ENCODE results near the gene DDX41.

Gene DDX41

DNA sequence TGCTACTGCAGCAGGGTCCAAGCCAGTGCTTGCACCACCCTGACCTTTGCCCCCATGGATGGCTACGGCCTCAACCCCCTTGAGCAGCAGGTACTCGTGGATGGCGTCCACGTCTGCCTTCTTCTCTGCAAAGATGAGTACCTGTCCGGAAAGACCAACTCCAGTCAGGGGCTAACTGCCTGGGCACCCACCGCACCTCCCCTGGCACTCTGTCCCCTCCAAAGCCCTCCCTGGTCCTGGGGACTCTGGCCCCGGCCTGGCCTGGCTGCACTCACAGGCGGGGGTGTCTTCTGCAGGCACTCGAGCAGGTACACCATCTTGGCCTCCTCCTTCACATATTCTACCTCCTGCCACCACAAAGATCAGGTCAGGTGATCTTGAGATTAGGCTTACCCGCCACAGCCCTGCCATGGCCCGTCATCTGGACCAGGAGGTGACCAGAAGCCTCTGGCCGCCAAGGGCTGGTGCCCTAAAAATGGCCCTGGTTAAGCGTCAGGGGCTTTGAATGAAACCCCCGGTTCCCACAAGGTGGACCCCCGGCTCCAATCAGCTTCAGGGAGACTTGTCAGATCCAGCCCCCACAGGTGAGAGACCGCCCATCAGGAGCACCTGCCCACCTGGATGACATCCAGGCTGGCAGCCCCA lies 3.9 kb downstream of the DDX41 start:
- Histone ChIP-seq H3K9me3 (ENCODE audit: control insufficient read depth, low read length) (no peaks in the 10 kb centered on the region), H3K27ac (ENCODE audit: low read depth, low read length, severe bottlenecking) (no peak overlapping the region), H3K4me3 (ENCODE audit: extremely low read depth, insufficient read depth, low read length, poor library complexity, severe bottlenecking) (no peak overlapping the region), H3K4me1 (ENCODE audit: control insufficient read depth, insufficient read depth, low read length, poor library complexity, severe bottlenecking) (peaks cover 11% of the 10 kb centered on the region), H3K36me3 (ENCODE audit: control insufficient read depth, insufficient read depth, low read length) (peaks cover 64% of the 10 kb centered on the region)
- 94% methylated on average over 14 to 16 of the region's 16 CpGs for whole genome bisulfite sequencing, 2 experiments (ENCODE audit: insufficient coverage in 2 of 2)

DNA sequence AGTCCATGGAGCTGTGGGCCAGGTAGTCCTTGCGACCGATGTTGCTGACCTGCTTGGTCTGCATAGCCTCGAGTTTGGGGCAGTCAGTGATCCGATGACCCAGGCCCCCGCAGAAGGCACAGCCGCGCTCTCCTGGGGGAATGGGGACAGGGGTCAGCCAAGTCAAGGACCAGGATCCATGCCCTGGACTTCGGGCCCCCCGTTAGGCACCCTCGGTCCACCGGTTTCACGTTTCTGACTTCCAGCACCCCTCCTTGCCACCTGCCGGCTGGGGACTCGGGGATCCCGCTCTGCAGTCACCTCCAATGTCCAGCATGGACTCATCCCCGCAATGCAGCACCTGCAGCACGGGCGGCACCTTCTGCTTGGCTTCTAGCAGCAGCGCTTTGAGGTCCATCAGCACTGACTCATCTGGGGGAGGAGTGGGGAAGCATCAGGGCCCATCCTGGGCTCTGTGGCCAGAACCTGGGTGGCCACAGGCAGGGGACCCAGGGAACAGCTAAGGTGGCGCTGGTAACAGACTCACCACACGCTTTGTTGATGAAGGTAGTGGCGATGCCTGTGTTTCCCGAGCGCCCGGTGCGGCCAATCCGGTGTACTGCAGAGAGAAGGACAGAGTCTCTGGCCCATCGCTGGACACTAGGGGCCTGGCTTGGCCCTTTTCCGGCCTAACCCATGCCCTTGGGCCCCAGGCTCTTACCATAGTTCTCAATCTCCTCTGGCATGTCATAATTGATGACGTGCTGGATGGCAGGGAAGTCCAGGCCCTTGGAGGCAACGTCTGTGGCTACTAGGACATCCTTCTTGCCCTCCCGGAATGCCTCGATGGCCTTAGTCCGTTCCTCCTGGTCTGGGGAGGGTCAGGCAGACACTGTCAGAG lies 4.7 kb downstream of the DDX41 start:
- no peaks in the 10 kb centered on the region for H3K9me3 ChIP-seq (ENCODE audit: control insufficient read depth, low read length)
- peaks cover 67% of the 10 kb centered on the region for H3K36me3 ChIP-seq (ENCODE audit: control insufficient read depth, insufficient read depth, low read length)
- no peak overlapping the region for H3K4me3 ChIP-seq (ENCODE audit: extremely low read depth, insufficient read depth, low read length, poor library complexity, severe bottlenecking)
- H3K4me1 ChIP-seq (ENCODE audit: control insufficient read depth, insufficient read depth, low read length, poor library complexity, severe bottlenecking): peaks cover 11% of the 10 kb centered on the region
- no peak overlapping the region for H3K27ac ChIP-seq (ENCODE audit: low read depth, low read length, severe bottlenecking)
- WGBS, 2 experiments (ENCODE audit: insufficient coverage in 2 of 2): 96 to 97% methylated on average over 30 to 31 of the region's 34 CpGs

DNA sequence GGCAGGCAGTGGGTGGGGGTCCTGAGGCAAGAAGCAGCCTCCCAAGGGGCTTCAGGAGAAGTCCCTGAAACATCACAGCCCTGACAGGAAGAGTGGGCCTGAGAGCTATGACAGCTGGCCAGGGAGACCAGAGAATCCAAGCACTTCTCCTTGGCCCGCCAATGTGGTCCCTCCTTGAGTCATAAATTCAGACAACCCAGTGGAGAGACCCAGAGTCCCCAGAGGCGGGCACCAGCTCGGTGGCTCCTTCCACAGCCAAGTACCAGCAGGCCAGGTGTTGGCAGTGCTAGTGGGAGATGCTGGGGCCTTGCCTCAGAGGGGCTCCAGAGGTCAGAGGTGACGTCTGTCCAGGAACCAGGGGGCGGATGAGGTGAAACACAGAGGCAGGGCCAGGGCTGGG lies 5.6 kb downstream of the DDX41 start:
- H3K36me3 ChIP-seq (ENCODE audit: control insufficient read depth, insufficient read depth, low read length): peaks cover 69% of the 10 kb centered on the region
- WGBS, 2 experiments (ENCODE audit: insufficient coverage in 2 of 2): 82 to 93% methylated on average over 2 to 5 of the region's 5 CpGs
- H3K4me3 ChIP-seq (ENCODE audit: extremely low read depth, insufficient read depth, low read length, poor library complexity, severe bottlenecking): no peak overlapping the region

DNA sequence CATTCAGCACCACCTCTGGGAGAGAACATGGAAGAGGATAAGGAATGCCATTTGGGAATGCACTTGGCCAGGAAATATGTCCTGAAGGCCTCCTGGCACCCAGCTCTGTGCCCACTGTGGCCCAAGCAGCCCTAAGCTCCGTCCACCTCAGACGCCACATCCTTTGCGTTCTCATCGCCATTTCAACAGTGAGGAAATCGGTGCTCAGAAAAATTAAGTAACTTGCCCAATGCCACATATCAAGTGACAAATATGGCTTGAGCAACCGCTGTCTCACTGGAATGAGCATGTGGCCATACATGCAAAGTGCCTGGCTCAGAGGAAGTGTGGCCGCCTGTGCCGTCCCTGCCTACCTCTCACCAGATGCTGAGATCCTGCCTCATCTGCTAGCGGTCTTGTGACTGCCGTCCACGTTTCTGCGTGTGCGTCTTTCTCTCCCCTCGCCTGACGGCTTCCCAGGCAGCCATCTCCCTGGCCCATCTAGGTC lies 6.2 kb downstream of the DDX41 start:
- no peak overlapping the region for H3K4me3 ChIP-seq (ENCODE audit: extremely low read depth, insufficient read depth, low read length, poor library complexity, severe bottlenecking)
- peaks cover 66% of the 10 kb centered on the region for H3K36me3 ChIP-seq (ENCODE audit: control insufficient read depth, insufficient read depth, low read length)
- no peak overlapping the region for H3K27ac ChIP-seq (ENCODE audit: low read depth, low read length, severe bottlenecking)
- H3K9me3 ChIP-seq (ENCODE audit: control insufficient read depth, low read length): no peaks in the 10 kb centered on the region
- 96 to 98% methylated on average over 15 of the region's 15 CpGs for WGBS, 2 experiments (ENCODE audit: insufficient coverage in 2 of 2)
- peaks cover 11% of the 10 kb centered on the region for H3K4me1 ChIP-seq (ENCODE audit: control insufficient read depth, insufficient read depth, low read length, poor library complexity, severe bottlenecking)

More for the DNA sequence above, 5.6 kb downstream of the DDX41 start:
- Histone ChIP-seq H3K9me3 (ENCODE audit: control insufficient read depth, low read length) (no peaks in the 10 kb centered on the region), H3K27ac (ENCODE audit: low read depth, low read length, severe bottlenecking) (no peak overlapping the region), H3K4me1 (ENCODE audit: control insufficient read depth, insufficient read depth, low read length, poor library complexity, severe bottlenecking) (peaks cover 11% of the 10 kb centered on the region)

DNA sequence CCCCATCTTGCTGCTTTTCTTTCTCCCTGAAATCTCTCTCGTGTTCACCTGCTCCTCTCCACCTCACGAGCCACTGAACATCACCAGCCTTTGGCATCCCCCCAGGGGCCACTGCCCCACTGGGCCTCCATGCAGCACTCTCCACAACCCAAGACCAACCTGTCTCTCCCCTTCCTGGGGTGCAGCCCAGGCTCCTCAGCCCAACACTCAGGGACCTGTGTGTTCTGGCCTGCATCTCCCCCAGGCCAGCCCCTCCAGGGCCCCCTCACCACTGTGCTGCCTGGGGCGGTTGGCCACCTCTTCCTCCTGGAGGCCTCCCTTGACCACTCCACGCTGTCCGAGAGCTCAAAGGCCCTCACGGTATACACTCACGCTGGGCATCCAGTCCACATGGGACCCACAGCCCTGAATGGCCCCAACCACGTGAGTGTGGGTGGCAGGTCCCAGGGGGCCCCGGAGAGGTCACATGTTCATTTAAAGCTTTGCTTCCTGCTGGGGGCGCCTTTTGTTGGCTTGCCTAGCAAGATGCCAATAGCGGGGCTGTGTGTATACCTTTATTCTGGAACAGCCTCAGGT lies 6.7 kb downstream of the DDX41 start:
- peaks cover 61% of the 10 kb centered on the region for H3K36me3 ChIP-seq (ENCODE audit: control insufficient read depth, insufficient read depth, low read length)
- H3K4me1 ChIP-seq (ENCODE audit: control insufficient read depth, insufficient read depth, low read length, poor library complexity, severe bottlenecking): peaks cover 11% of the 10 kb centered on the region
- 92 to 97% methylated on average over 9 to 11 of the region's 11 CpGs for WGBS, 2 experiments (ENCODE audit: insufficient coverage in 2 of 2)
- H3K4me3 ChIP-seq (ENCODE audit: extremely low read depth, insufficient read depth, low read length, poor library complexity, severe bottlenecking): no peak overlapping the region
- no peak overlapping the region for H3K27ac ChIP-seq (ENCODE audit: low read depth, low read length, severe bottlenecking)
- H3K9me3 ChIP-seq (ENCODE audit: control insufficient read depth, low read length): no peaks in the 10 kb centered on the region

DNA sequence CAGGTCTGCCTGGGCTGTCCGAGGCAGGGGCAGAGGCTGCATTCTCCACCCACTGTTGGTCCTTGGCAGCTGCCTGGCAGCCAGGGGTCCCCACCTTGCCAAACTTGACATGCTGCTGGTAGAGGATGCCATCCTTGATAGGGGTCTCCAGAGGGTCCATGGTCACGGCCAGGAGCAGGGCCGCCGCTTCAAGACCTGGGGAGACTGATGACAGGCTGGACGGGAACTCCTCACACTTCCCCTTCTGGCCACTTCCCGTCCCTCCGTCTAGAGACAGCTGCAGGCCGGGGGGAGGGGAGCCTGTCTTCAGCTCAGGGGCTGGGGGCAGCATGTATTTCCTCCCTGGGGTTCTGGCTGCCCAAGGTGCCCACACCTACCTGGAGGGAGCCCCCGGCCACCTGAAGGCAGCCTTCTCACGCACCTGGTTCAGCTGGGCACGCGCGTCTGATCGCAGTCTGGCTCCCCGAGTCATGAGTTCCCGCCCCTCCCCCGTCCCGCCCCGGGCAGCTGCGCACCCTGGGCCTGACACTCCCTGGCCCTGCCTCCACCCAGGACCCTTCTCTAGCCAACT lies 7.3 kb downstream of the DDX41 start, which contains the start of gene DOK3:
DOK3 (minus strand) TSS at position 446 of the 571 bp plus-strand sequence; CDS start at position 160, 286 bp downstream.
- 82% methylated on average over 9 to 19 of the region's 20 CpGs for WGBS, 2 experiments (ENCODE audit: insufficient coverage in 2 of 2)
- Histone ChIP-seq H3K4me1 (ENCODE audit: control insufficient read depth, insufficient read depth, low read length, poor library complexity, severe bottlenecking) (peaks cover 11% of the 10 kb centered on the region), H3K36me3 (ENCODE audit: control insufficient read depth, insufficient read depth, low read length) (peaks cover 59% of the 10 kb centered on the region), H3K27ac (ENCODE audit: low read depth, low read length, severe bottlenecking) (no peak within 1 kb of the TSS), H3K4me3 (ENCODE audit: extremely low read depth, insufficient read depth, low read length, poor library complexity, severe bottlenecking) (no peak within 1 kb of the TSS), H3K9me3 (ENCODE audit: control insufficient read depth, low read length) (no peaks in the 10 kb centered on the region)

DNA sequence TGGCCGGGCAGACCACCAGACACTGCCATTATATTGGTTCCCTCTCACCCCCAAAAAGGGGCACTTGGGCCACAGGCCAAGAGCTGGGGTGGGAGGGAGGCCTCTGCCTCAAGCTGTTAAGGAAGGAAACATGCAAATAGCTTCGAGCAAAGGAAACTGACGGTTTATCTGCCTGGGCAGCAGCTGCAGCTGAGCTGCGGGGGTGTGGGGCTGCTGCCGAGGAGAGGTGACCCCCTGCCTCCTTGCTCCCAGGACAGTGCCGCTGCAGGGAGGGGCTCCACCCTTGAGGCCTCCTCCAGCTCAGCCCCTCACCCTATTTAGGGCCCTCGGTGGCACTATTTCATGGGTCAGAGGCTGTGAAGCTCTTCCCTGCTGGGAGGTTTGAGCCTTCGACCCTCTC lies 7.9 kb downstream of the DDX41 start:
- no peaks in the 10 kb centered on the region for H3K9me3 ChIP-seq (ENCODE audit: control insufficient read depth, low read length)
- no peak overlapping the region for H3K27ac ChIP-seq (ENCODE audit: low read depth, low read length, severe bottlenecking)
- peaks cover 11% of the 10 kb centered on the region for H3K4me1 ChIP-seq (ENCODE audit: control insufficient read depth, insufficient read depth, low read length, poor library complexity, severe bottlenecking)
- WGBS, 2 experiments (ENCODE audit: insufficient coverage in 2 of 2): 81 to 84% methylated on average over 6 to 8 of the region's 8 CpGs
- peaks cover 53% of the 10 kb centered on the region for H3K36me3 ChIP-seq (ENCODE audit: control insufficient read depth, insufficient read depth, low read length)
- H3K4me3 ChIP-seq (ENCODE audit: extremely low read depth, insufficient read depth, low read length, poor library complexity, severe bottlenecking): no peak overlapping the region

DNA sequence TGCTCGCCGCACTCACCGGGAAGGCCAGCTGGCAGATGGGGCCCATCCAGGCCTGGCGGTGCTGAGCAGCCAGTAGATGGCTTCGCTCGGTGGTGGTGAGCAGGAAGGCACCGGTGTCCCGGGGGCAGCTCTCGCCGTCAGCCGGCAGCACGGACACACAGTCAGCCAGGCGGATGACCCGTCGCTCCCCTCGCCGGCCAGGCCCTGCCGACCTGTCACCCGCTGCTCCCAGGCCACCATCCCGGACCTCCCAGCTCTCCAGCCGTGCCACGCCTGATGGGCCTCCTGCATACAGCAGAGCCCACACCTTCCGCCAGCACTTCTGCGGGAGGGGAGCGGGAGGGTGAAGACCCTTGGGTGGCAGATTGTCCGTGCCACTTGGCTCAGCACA lies 8.5 kb downstream of the DDX41 start:
- H3K4me1 ChIP-seq (ENCODE audit: control insufficient read depth, insufficient read depth, low read length, poor library complexity, severe bottlenecking): peaks cover 11% of the 10 kb centered on the region
- H3K27ac ChIP-seq (ENCODE audit: low read depth, low read length, severe bottlenecking): no peak overlapping the region
- WGBS, 2 experiments (ENCODE audit: insufficient coverage in 2 of 2): 98% methylated on average over 23 to 24 of the region's 26 CpGs
- H3K4me3 ChIP-seq (ENCODE audit: extremely low read depth, insufficient read depth, low read length, poor library complexity, severe bottlenecking): no peak overlapping the region
- no peaks in the 10 kb centered on the region for H3K9me3 ChIP-seq (ENCODE audit: control insufficient read depth, low read length)
- H3K36me3 ChIP-seq (ENCODE audit: control insufficient read depth, insufficient read depth, low read length): peaks cover 53% of the 10 kb centered on the region

DNA sequence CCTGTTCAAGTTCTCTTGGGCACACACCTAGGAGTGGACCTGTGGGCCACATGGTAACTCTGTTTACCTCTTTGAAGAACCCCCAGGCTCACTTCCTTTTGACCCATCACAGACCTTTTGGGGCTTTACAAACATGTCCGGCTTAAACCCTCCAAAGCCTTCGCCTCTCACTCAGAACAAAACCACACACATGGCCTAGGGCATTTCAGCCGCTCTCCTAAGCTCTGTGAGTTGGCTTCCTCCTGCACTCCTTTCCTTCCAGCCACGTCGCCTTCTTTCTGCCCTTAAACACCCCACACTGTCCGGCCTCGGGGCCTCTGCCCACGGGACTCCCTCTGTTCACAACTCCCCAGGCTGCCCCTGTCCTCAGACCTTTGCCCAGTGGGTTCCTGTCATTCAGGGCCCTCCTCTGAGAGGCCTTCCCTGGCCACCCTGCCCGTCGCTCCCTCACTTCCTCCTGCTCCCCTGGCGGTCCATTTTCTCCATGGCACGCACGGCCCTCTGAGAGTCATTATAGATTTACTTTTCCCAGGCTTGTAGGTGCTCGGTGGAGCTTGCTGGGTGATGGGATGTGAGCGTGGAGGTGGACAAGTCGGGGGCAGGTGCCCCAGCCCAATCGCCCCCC lies 9.1 kb downstream of the DDX41 start:
- Histone ChIP-seq H3K36me3 (ENCODE audit: control insufficient read depth, insufficient read depth, low read length) (peaks cover 52% of the 10 kb centered on the region), H3K27ac (ENCODE audit: low read depth, low read length, severe bottlenecking) (no peak overlapping the region), H3K9me3 (ENCODE audit: control insufficient read depth, low read length) (no peaks in the 10 kb centered on the region), H3K4me1 (ENCODE audit: control insufficient read depth, insufficient read depth, low read length, poor library complexity, severe bottlenecking) (peaks cover 11% of the 10 kb centered on the region), H3K4me3 (ENCODE audit: extremely low read depth, insufficient read depth, low read length, poor library complexity, severe bottlenecking) (no peak overlapping the region)
- WGBS, 2 experiments (ENCODE audit: insufficient coverage in 2 of 2): 93% methylated on average over 13 to 16 of the region's 17 CpGs

DNA sequence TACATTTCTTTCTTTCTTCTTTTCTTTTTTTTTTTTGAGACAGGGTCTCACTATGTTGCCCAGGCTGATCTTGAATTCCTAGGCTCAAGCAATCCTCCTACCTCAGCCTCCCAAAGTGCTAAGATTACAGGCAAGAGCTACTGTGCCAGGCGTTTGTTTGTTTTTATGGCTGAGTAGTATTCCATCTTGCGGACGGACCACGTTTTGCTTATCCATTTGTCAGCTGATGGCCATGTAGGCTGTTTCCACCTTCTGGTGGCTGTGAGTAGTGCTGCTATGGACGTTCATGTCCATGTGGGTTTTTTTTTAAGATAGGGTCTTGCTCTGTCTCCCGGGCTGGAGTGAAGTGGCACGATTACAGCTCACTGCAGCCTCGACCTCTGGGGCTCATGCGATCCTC lies 9.6 kb downstream of the DDX41 start:
- H3K9me3 ChIP-seq (ENCODE audit: control insufficient read depth, low read length): no peaks in the 10 kb centered on the region

More for the DNA sequence above, 9.6 kb downstream of the DDX41 start:
- Histone ChIP-seq H3K4me1 (ENCODE audit: control insufficient read depth, insufficient read depth, low read length, poor library complexity, severe bottlenecking) (peaks cover 11% of the 10 kb centered on the region), H3K27ac (ENCODE audit: low read depth, low read length, severe bottlenecking) (no peak overlapping the region), H3K4me3 (ENCODE audit: extremely low read depth, insufficient read depth, low read length, poor library complexity, severe bottlenecking) (no peak overlapping the region), H3K36me3 (ENCODE audit: control insufficient read depth, insufficient read depth, low read length) (peaks cover 46% of the 10 kb centered on the region)
- WGBS, 2 experiments (ENCODE audit: insufficient coverage in 2 of 2): 87 to 90% methylated on average over 6 to 9 of the region's 9 CpGs

All from mesodermal cell (in vitro differentiated cells).